ENCODE data around the gene SELPLG. TPM values are rescaled to one million over a fixed set of nuclear protein-coding genes. Genes with fewer than 3 reads are reported as not detected.
A peak's percentile ranks its signal among the peaks of the same experiment; 100 is the strongest.
"Not testable (repeated sequence)": the region's sequence is repeated elsewhere in the genome, so short reads cannot be mapped to it uniquely, and the experiment has no call there.

Gene SELPLG
- total RNA-seq, 1 experiment from 2014 or later: 0.97 TPM

GRCh38 chr12:108631261-108631660 lies 2.4 kb downstream of the SELPLG start:
- H3K27me3 ChIP-seq (ENCODE audit: low read length); H3K9me3 ChIP-seq (ENCODE audit: low read length); H3K36me3 ChIP-seq (ENCODE audit: insufficient read depth, low read length); H3K9ac ChIP-seq (ENCODE audit: low read length); H3K4me3 ChIP-seq (ENCODE audit: low read length); H3K27ac ChIP-seq (ENCODE audit: low read length); H3K9me2 ChIP-seq (replicated peaks; ENCODE audit: insufficient read depth, low read length); H4K20me1 ChIP-seq (ENCODE audit: insufficient read depth, low read depth, low read length); DNase-seq; H2AFZ ChIP-seq (ENCODE audit: low read length); H3K79me2 ChIP-seq (ENCODE audit: low read length); H3K4me2 ChIP-seq (ENCODE audit: low read depth, low read length, poor library complexity, severe bottlenecking): not testable (repeated sequence)
- peaks cover 60% of the 10 kb centered on the region for H3K4me1 ChIP-seq (ENCODE audit: low read length)

GRCh38 chr12:108630481-108631207 lies 3.0 kb downstream of the SELPLG start:
- Histone ChIP-seq H3K4me2 (ENCODE audit: low read depth, low read length, poor library complexity, severe bottlenecking) (no peak overlapping the region), H3K9ac (ENCODE audit: low read length) (no peak overlapping the region), H3K9me3 (ENCODE audit: low read length) (no peaks in the 10 kb centered on the region), H3K27me3 (ENCODE audit: low read length) (peaks cover 4% of the 10 kb centered on the region; the same call in 1 of the 2 replicates), H3K4me3 (ENCODE audit: low read length) (no peak overlapping the region), H3K27ac (ENCODE audit: low read length) (no peak overlapping the region), H3K79me2 (ENCODE audit: low read length) (no peaks in the 10 kb centered on the region), H3K4me1 (ENCODE audit: low read length) (peaks cover 54% of the 10 kb centered on the region), H4K20me1 (ENCODE audit: insufficient read depth, low read depth, low read length) (no peaks in the 10 kb centered on the region), H3K36me3 (ENCODE audit: insufficient read depth, low read length) (no peaks in the 10 kb centered on the region), H3K9me2 (replicated peaks; ENCODE audit: insufficient read depth, low read length) (no peaks in the 10 kb centered on the region), H2AFZ (ENCODE audit: low read length) (no peak overlapping the region)
- DNase-seq: peak; percentile 63

GRCh38 chr12:108629824-108630476 lies 3.7 kb downstream of the SELPLG start:
- no peak for DNase-seq
- Histone ChIP-seq H4K20me1 (ENCODE audit: insufficient read depth, low read depth, low read length) (no peaks in the 10 kb centered on the region), H3K4me3 (ENCODE audit: low read length) (no peak overlapping the region), H3K27ac (ENCODE audit: low read length) (no peak overlapping the region), H3K79me2 (ENCODE audit: low read length) (no peaks in the 10 kb centered on the region), H2AFZ (ENCODE audit: low read length) (no peak overlapping the region), H3K4me2 (ENCODE audit: low read depth, low read length, poor library complexity, severe bottlenecking) (no peak overlapping the region), H3K4me1 (ENCODE audit: low read length) (peaks cover 47% of the 10 kb centered on the region), H3K27me3 (ENCODE audit: low read length) (peaks cover 4% of the 10 kb centered on the region; the same call in 1 of the 2 replicates), H3K36me3 (ENCODE audit: insufficient read depth, low read length) (no peaks in the 10 kb centered on the region), H3K9ac (ENCODE audit: low read length) (no peak overlapping the region), H3K9me3 (ENCODE audit: low read length) (no peaks in the 10 kb centered on the region), H3K9me2 (replicated peaks; ENCODE audit: insufficient read depth, low read length) (no peaks in the 10 kb centered on the region)

- Histone ChIP-seq H3K4me3 (ENCODE audit: low read length) (no peak overlapping the region), H3K4me1 (ENCODE audit: low read length) (peaks cover 39% of the 10 kb centered on the region), H3K4me2 (ENCODE audit: low read depth, low read length, poor library complexity, severe bottlenecking) (no peak overlapping the region), H3K27ac (ENCODE audit: low read length) (no peak overlapping the region), H3K9me2 (replicated peaks; ENCODE audit: insufficient read depth, low read length) (no peaks in the 10 kb centered on the region), H4K20me1 (ENCODE audit: insufficient read depth, low read depth, low read length) (no peaks in the 10 kb centered on the region), H3K36me3 (ENCODE audit: insufficient read depth, low read length) (no peaks in the 10 kb centered on the region), H2AFZ (ENCODE audit: low read length) (no peak overlapping the region), H3K9me3 (ENCODE audit: low read length) (no peaks in the 10 kb centered on the region), H3K79me2 (ENCODE audit: low read length) (no peaks in the 10 kb centered on the region), H3K27me3 (ENCODE audit: low read length) (peaks cover 4% of the 10 kb centered on the region; the same call in 1 of the 2 replicates), H3K9ac (ENCODE audit: low read length) (no peak overlapping the region)
- DNase-seq: no peak
Measured at GRCh38 chr12:108629151-108629550, 4.5 kb downstream of the SELPLG start.

- Histone ChIP-seq H4K20me1 (ENCODE audit: insufficient read depth, low read depth, low read length) (no peaks in the 10 kb centered on the region), H2AFZ (ENCODE audit: low read length) (no peak overlapping the region), H3K36me3 (ENCODE audit: insufficient read depth, low read length) (no peaks in the 10 kb centered on the region), H3K9me3 (ENCODE audit: low read length) (no peaks in the 10 kb centered on the region), H3K4me1 (ENCODE audit: low read length) (peaks cover 24% of the 10 kb centered on the region), H3K4me3 (ENCODE audit: low read length) (no peak overlapping the region), H3K4me2 (ENCODE audit: low read depth, low read length, poor library complexity, severe bottlenecking) (no peak overlapping the region), H3K9ac (ENCODE audit: low read length) (no peak overlapping the region), H3K9me2 (replicated peaks; ENCODE audit: insufficient read depth, low read length) (no peaks in the 10 kb centered on the region), H3K27ac (ENCODE audit: low read length) (no peak overlapping the region), H3K27me3 (ENCODE audit: low read length) (peaks cover 4% of the 10 kb centered on the region; the same call in 1 of the 2 replicates), H3K79me2 (ENCODE audit: low read length) (no peaks in the 10 kb centered on the region)
- DNase-seq: no peak
Measured at GRCh38 chr12:108627134-108627920, 6.4 kb downstream of the SELPLG start.

- Histone ChIP-seq H3K9me3 (ENCODE audit: low read length) (no peaks in the 10 kb centered on the region), H4K20me1 (ENCODE audit: insufficient read depth, low read depth, low read length) (no peaks in the 10 kb centered on the region), H2AFZ (ENCODE audit: low read length) (no peak overlapping the region), H3K36me3 (ENCODE audit: insufficient read depth, low read length) (no peaks in the 10 kb centered on the region), H3K4me2 (ENCODE audit: low read depth, low read length, poor library complexity, severe bottlenecking) (no peak overlapping the region), H3K79me2 (ENCODE audit: low read length) (no peaks in the 10 kb centered on the region), H3K4me3 (ENCODE audit: low read length) (no peak overlapping the region), H3K4me1 (ENCODE audit: low read length) (peaks cover 11% of the 10 kb centered on the region), H3K27ac (ENCODE audit: low read length) (no peak overlapping the region), H3K9me2 (replicated peaks; ENCODE audit: insufficient read depth, low read length) (no peaks in the 10 kb centered on the region), H3K9ac (ENCODE audit: low read length) (no peak overlapping the region), H3K27me3 (ENCODE audit: low read length) (no peaks in the 10 kb centered on the region)
- no peak for DNase-seq
Measured at GRCh38 chr12:108625228-108625627, 8.5 kb downstream of the SELPLG start.

- H3K4me2 ChIP-seq (ENCODE audit: low read depth, low read length, poor library complexity, severe bottlenecking): no peak overlapping the region
- H4K20me1 ChIP-seq (ENCODE audit: insufficient read depth, low read depth, low read length): no peaks in the 10 kb centered on the region
- H3K9ac ChIP-seq (ENCODE audit: low read length): no peak overlapping the region
- no peaks in the 10 kb centered on the region for H3K36me3 ChIP-seq (ENCODE audit: insufficient read depth, low read length)
- no peak overlapping the region for H2AFZ ChIP-seq (ENCODE audit: low read length)
- H3K27me3 ChIP-seq (ENCODE audit: low read length): no peaks in the 10 kb centered on the region
- H3K27ac ChIP-seq (ENCODE audit: low read length): no peak overlapping the region
- peaks cover 13% of the 10 kb centered on the region for H3K4me1 ChIP-seq (ENCODE audit: low read length)
- H3K9me2 ChIP-seq (replicated peaks; ENCODE audit: insufficient read depth, low read length): no peaks in the 10 kb centered on the region
- no peak for DNase-seq
- H3K79me2 ChIP-seq (ENCODE audit: low read length): no peaks in the 10 kb centered on the region
- no peak overlapping the region for H3K4me3 ChIP-seq (ENCODE audit: low read length)
- H3K9me3 ChIP-seq (ENCODE audit: low read length): no peaks in the 10 kb centered on the region
Measured at GRCh38 chr12:108623577-108623976, 10.1 kb downstream of the SELPLG start.

- H3K4me1 ChIP-seq (ENCODE audit: low read length): peaks cover 15% of the 10 kb centered on the region
- H3K4me2 ChIP-seq (ENCODE audit: low read depth, low read length, poor library complexity, severe bottlenecking): no peak overlapping the region
- no peaks in the 10 kb centered on the region for H3K9me2 ChIP-seq (replicated peaks; ENCODE audit: insufficient read depth, low read length)
- no peaks in the 10 kb centered on the region for H3K27me3 ChIP-seq (ENCODE audit: low read length)
- no peak for DNase-seq
- no peak overlapping the region for H3K4me3 ChIP-seq (ENCODE audit: low read length)
- no peaks in the 10 kb centered on the region for H3K9me3 ChIP-seq (ENCODE audit: low read length)
- H3K27ac ChIP-seq (ENCODE audit: low read length): no peak overlapping the region
- no peak overlapping the region for H2AFZ ChIP-seq (ENCODE audit: low read length)
- no peaks in the 10 kb centered on the region for H3K36me3 ChIP-seq (ENCODE audit: insufficient read depth, low read length)
- H3K9ac ChIP-seq (ENCODE audit: low read length): no peak overlapping the region
- no peaks in the 10 kb centered on the region for H4K20me1 ChIP-seq (ENCODE audit: insufficient read depth, low read depth, low read length)
- no peaks in the 10 kb centered on the region for H3K79me2 ChIP-seq (ENCODE audit: low read length)
Measured at GRCh38 chr12:108622921-108623514, 10.7 kb downstream of the SELPLG start.
